K562 (cell line): ENCODE data around the gene GAB4. TPM values are rescaled to one million over a fixed set of nuclear protein-coding genes. Genes with fewer than 3 reads are reported as not detected.

ENCODE experiments used
- ATAC-seq: fragments of 200-7000 bp; cut with Tn5 transposase; 3 replicates; pipeline ENCODE4 v1.9.1; 2020; ENCODE audit warnings: moderate library complexity
- BruUV-seq: library from RNA; stranded (reverse); fragments of 400-500 nt; replicated peaks from 2 replicates; lab custom pipeline; 2021; lab: Mats Ljungman, UMichigan
- CTCF ChIA-PET: fragments of 300-600 bp; formaldehyde crosslinking; extraction: SDS; loops from one replicate; lab custom pipeline; 2021; ENCODE audit warnings: low intra/inter-chr PET ratio; lab: Yijun Ruan, JAX
- POLR2A ChIA-PET: fragments of 300-600, 350-650 bp; sonication (Branson Sonifier 250); formaldehyde crosslinking; extraction: SDS; loops from one replicate; lab custom pipeline; 2021; ENCODE audit warnings: antibody characterized with exemption, inconsistent platforms; lab: Yijun Ruan, JAX
- DNase-seq, 4 experiments: peaks; one replicate each; pipeline versions ENCODE4 v3.0.0 to v3.0.0-alpha.2; 2011 to 2018; ENCODE audit warnings: low spot score in 3 of 4, mixed read lengths in 3 of 4; ENCODE audit errors: extremely low read depth in 1 of 4
- FAIRE-seq: peaks from 2 replicates; lab custom pipeline; 2011; peaks lifted over from hg19 to GRCh38; lab: Jason Lieb, UNC
- H2AFZ ChIP-seq: 2 replicates; pipeline ENCODE4 v1.6.0; 2011; ENCODE audit warnings: low read depth, low read length, control low read depth, inconsistent platforms
- H3K27ac ChIP-seq: fragments of 200-600 bp; 3 replicates; pipeline ENCODE4 v1.8.0; 2011; ENCODE audit warnings: low read depth, mild to moderate bottlenecking, control low read depth, inconsistent platforms, low read length, moderate library complexity, mixed read lengths; ENCODE audit errors: extremely low read depth
- H3K27me3 ChIP-seq, 2 experiments: fragments of 300-600 bp in 1 of 2; 2 replicates in 1 of 2; 3 replicates in 1 of 2; pipeline versions ENCODE4 v1.6.0 to v1.8.0; 2011; ENCODE audit warnings: inconsistent platforms in 2 of 2, low read length in 2 of 2, mild to moderate bottlenecking in 1 of 2, mixed read lengths in 1 of 2, moderate library complexity in 1 of 2; ENCODE audit not compliant: control insufficient read depth in 2 of 2, insufficient read depth in 2 of 2
- H3K36me3 ChIP-seq: fragments of 300-600 bp; 3 replicates; pipeline ENCODE4 v1.8.0; 2011; ENCODE audit warnings: mild to moderate bottlenecking, low read length, inconsistent platforms; ENCODE audit not compliant: control insufficient read depth, insufficient read depth
- H3K4me1 ChIP-seq, 2 experiments: fragments of 200-600 bp in 1 of 2; replicated peaks in 1 of 2; 2 replicates in 1 of 2; 3 replicates in 1 of 2; pipeline versions ENCODE4 v1.5.1 to v1.8.0; 2011; ENCODE audit warnings: inconsistent platforms in 2 of 2, low read length in 2 of 2, mild to moderate bottlenecking in 1 of 2, mixed read lengths in 1 of 2, moderate library complexity in 1 of 2; ENCODE audit not compliant: control insufficient read depth in 2 of 2, insufficient read depth in 2 of 2
- H3K4me2 ChIP-seq: 2 replicates; pipeline ENCODE4 v1.6.1; 2011; ENCODE audit warnings: low read length, control low read depth, inconsistent platforms, mixed read lengths; ENCODE audit not compliant: insufficient read depth
- H3K4me3 ChIP-seq: fragments of 200-600 bp; sonication (generic), shearing (Covaris generic); 2 replicates; pipeline ENCODE4 v1.5.1; 2016; ENCODE audit warnings: control low read depth, inconsistent platforms
- H3K79me2 ChIP-seq: fragments of 200-600 bp; 3 replicates; pipeline ENCODE4 v1.8.0; 2011; ENCODE audit warnings: low read length, inconsistent platforms; ENCODE audit not compliant: control insufficient read depth, insufficient read depth
- H3K9ac ChIP-seq, 2 experiments: 2 replicates each; pipeline versions ENCODE4 v1.6.0 to v1.6.1; 2011; ENCODE audit warnings: low read depth in 2 of 2, low read length in 2 of 2, control low read depth in 1 of 2, inconsistent platforms in 1 of 2, mild to moderate bottlenecking in 1 of 2, mixed read lengths in 1 of 2; ENCODE audit not compliant: insufficient read depth in 1 of 2
- H3K9me1 ChIP-seq: one replicate; pipeline ENCODE4 v1.6.0; 2011; ENCODE audit warnings: inconsistent platforms, mild to moderate bottlenecking, low read length, moderate library complexity; ENCODE audit not compliant: control insufficient read depth, insufficient read depth
- H3K9me3 ChIP-seq: replicated peaks from 2 replicates; pipeline ENCODE4 v1.5.1; 2011; ENCODE audit warnings: low read depth, low read length, inconsistent platforms; ENCODE audit not compliant: control insufficient read depth, insufficient read depth
- H4K20me1 ChIP-seq: replicated peaks from 2 replicates; pipeline ENCODE4 v1.6.1; 2011; ENCODE audit warnings: low read length, inconsistent platforms, mixed read lengths; ENCODE audit not compliant: control insufficient read depth, insufficient read depth
- ASH1L ChIP-seq: fragments of 450-650 bp; IDR thresholded peaks from 2 replicates; pipeline ENCODE4 v1.6.1; 2018; ENCODE audit warnings: borderline replicate concordance, mild to moderate bottlenecking, low read depth; ENCODE audit not compliant: partially characterized antibody
- CBX2 ChIP-seq: fragments of 200-600 bp; sonication (generic); IDR thresholded peaks from one replicate; pipeline ENCODE4 v1.6.1; 2012; ENCODE audit warnings: mild to moderate bottlenecking, low read length, inconsistent platforms; ENCODE audit not compliant: insufficient read depth, poor library complexity, severe bottlenecking
- CREM ChIP-seq: IDR thresholded peaks from 2 replicates; pipeline ENCODE4 v1.6.1; 2014; ENCODE audit warnings: antibody characterized with exemption, low read depth
- GATA2 ChIP-seq: sonication (generic); formaldehyde crosslinking; IDR thresholded peaks from 2 replicates; pipeline ENCODE4 v1.4.0; 2020; ENCODE audit warnings: mild to moderate bottlenecking, missing genetic modification reagents
- HCFC1 ChIP-seq: IDR thresholded peaks from 2 replicates; pipeline ENCODE4 v1.6.1; 2012; ENCODE audit warnings: low read depth, low read length, improper control_type of control experiment
- HMG20A ChIP-seq: fragments of 450-650 bp; formaldehyde crosslinking; conservative IDR thresholded peaks from 2 replicates; pipeline ENCODE4 v1.4.0; 2020; ENCODE audit warnings: mild to moderate bottlenecking, mixed read lengths
- KHSRP ChIP-seq: fragments of 450-650 bp; IDR thresholded peaks from 2 replicates; pipeline ENCODE4 v1.6.1; 2017
- MED1 ChIP-seq: sonication (generic); formaldehyde crosslinking; IDR thresholded peaks from 2 replicates; pipeline ENCODE4 v1.8.1; 2023; ENCODE audit warnings: missing genetic modification reagents, borderline replicate concordance
- MYC ChIP-seq, 2 experiments: fragments of 250-450 bp in 1 of 2; sonication (Bioruptor Pico) in 1 of 2; IDR thresholded peaks; 2 replicates each; pipeline versions ENCODE4 v1.5.1 to v1.6.1; 2012 to 2021; ENCODE audit warnings: low read depth in 2 of 2, borderline replicate concordance in 1 of 2, improper control_type of control experiment in 1 of 2, low read length in 1 of 2, mild to moderate bottlenecking in 1 of 2, moderate library complexity in 1 of 2
- RB1 ChIP-seq: fragments of 450-650 bp; IDR thresholded peaks from 2 replicates; pipeline ENCODE4 v1.6.1; 2017; ENCODE audit warnings: low read depth, mild to moderate bottlenecking
- TAF1 ChIP-seq: IDR thresholded peaks from 2 replicates; pipeline ENCODE4 v1.6.1; 2011; ENCODE audit warnings: mild to moderate bottlenecking, low read length, moderate library complexity; ENCODE audit not compliant: insufficient read depth, control insufficient read depth, severe bottlenecking; ENCODE audit errors: extremely low read depth
- TCF7 ChIP-seq: sonication (generic); IDR thresholded peaks from 2 replicates; pipeline ENCODE4 v1.6.1; 2016; ENCODE audit warnings: antibody characterized with exemption, borderline replicate concordance
- ZNF561 ChIP-seq: fragments of 450-650 bp; formaldehyde crosslinking; conservative IDR thresholded peaks from 2 replicates; pipeline ENCODE4 v1.4.0; 2020; ENCODE audit warnings: mild to moderate bottlenecking, moderate library complexity
- WGBS: fragments of 100-300 bp; shearing (Covaris generic); methylation state at CpG from one replicate; pipeline ENCODE4 v1.1.6; 2016; ENCODE audit warnings: low coverage, mixed read lengths; ENCODE audit not compliant: insufficient coverage; ENCODE audit errors: missing lambda C conversion rate; 5-methylcytosine and 5-hydroxymethylcytosine counted together
- in situ Hi-C: fragments of 300-500 bp; cut with MboI; formaldehyde crosslinking; loops from 4 replicates; pipeline ENCODE4 v1.15.0; 2018; ENCODE audit warnings: inconsistent platforms, mixed read lengths
- intact Hi-C: fragments of 100-400 bp; cut with micrococcal nuclease; formaldehyde crosslinking; loops from 2 replicates; pipeline ENCODE4 v1.14.2; 2022
- polyA plus RNA-seq, 8 experiments: library from polyadenylated mRNA; depleted of rRNA in 4 of 8; stranded (reverse) in 5 of 8; unstranded in 3 of 8; fragments of >200 nt; fragmentation: Nextera tagmentation in 2 of 8; fragmentation: Illumina TruSeq in 1 of 8; extraction: Ambion mirVana in 2 of 8; extraction: Trizol in 1 of 8; gene quantifications; 2 replicates each; pipeline versions ENCODE4 v1.2.1 to v1.2.3, GENCODE V29; 2011 to 2014; ENCODE audit warnings: inconsistent platforms in 1 of 8, missing spikeins in 1 of 8
- total RNA-seq, 7 experiments: library from RNA; depleted of rRNA in 6 of 7; stranded (reverse); fragments of >200 nt in 6 of 7; fragmentation: Illumina TruSeq in 2 of 7; extraction: Trizol in 2 of 7; gene quantifications; 2 replicates each; pipeline versions ENCODE4 v1.2.1 to v1.2.3, GENCODE V29; 2011 to 2021; ENCODE audit warnings: low replicate concordance in 1 of 7
- TF ChIP-seq, protein P1 (sequence below): sonication (generic); formaldehyde crosslinking; IDR thresholded peaks from 2 replicates; pipeline ENCODE4 v1.8.1; 2023; ENCODE audit warnings: mild to moderate bottlenecking, missing genetic modification reagents
- TF ChIP-seq, protein P2 (sequence below): fragments of 250-450 bp; sonication (Bioruptor Pico); IDR thresholded peaks from 2 replicates; pipeline ENCODE4 v1.8.0; 2022; ENCODE audit warnings: inconsistent platforms
- TF ChIP-seq, protein P3 (sequence below): fragments of 450-650 bp; formaldehyde crosslinking; conservative IDR thresholded peaks from 2 replicates; pipeline ENCODE4 v1.4.0; 2022; ENCODE audit warnings: mild to moderate bottlenecking, missing genetic modification characterization

GAB4 gene
- total and polyA plus RNA-seq, 9 of the 15 experiments (the other 6 are each of a cell fraction or from before 2014, with no cell fraction given) = 0.04 to 0.11 (median 0.04) TPM; not detected in 6

DNA sequence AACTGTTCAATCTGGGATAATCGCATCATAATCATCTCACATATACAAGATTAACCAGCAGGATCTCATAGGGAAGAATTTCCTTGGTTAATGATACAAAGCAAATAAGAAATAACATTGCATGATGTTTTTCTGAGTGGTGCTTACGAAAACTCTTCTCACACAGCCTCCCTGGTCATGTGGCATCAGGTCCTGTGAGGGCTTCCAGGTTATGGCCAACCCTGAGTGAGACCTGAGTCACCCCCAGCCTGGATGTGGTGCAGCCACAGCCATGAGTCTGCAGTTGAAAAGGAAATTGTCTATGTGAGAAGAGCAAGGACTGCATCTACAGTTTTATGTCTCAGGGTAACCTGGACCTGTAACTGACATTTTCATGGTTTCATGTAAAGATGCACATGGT lies 92.3 kb downstream of the GAB4 start:
- Histone ChIP-seq H3K4me1 (no peaks in the 10 kb centered on the region), H3K79me2 (no peaks in the 10 kb centered on the region), H3K4me2 (no peak overlapping the region), H3K27ac (no peak overlapping the region), H3K36me3 (no peaks in the 10 kb centered on the region), H4K20me1 (no peaks in the 10 kb centered on the region), H3K9ac (no peak overlapping the region), H2AFZ (no peak overlapping the region), H3K4me3 (no peak overlapping the region)
- no TSS peak for BruUV-seq
- 0% methylated on average over 2 of the region's 2 CpGs for WGBS
- ChIA-PET CTCF (interaction anchor here (2.8 kb wide), 1 partner anchor 142 kb away, joined by 29 read pairs; no protein-coding TSS in a partner anchor), POLR2A (no interaction called here)
- DNase-seq (no peak), ATAC-seq (no peak), FAIRE-seq (no peak)
- in situ Hi-C loops (loop anchor here (10.0 kb wide), 1 partner anchor 579 kb away; no protein-coding TSS in a partner anchor), intact Hi-C loops (loop anchor here (5.0 kb wide), 2 partner anchors 257 to 587 kb away; no protein-coding TSS in a partner anchor)
- no peak for TF ChIP-seq CREM
- no peak for TF ChIP-seq KHSRP
- TF ChIP-seq, protein P1, sequence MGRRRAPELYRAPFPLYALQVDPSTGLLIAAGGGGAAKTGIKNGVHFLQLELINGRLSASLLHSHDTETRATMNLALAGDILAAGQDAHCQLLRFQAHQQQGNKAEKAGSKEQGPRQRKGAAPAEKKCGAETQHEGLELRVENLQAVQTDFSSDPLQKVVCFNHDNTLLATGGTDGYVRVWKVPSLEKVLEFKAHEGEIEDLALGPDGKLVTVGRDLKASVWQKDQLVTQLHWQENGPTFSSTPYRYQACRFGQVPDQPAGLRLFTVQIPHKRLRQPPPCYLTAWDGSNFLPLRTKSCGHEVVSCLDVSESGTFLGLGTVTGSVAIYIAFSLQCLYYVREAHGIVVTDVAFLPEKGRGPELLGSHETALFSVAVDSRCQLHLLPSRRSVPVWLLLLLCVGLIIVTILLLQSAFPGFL (CRISPR knock-in tag) = no peak
- no peak for TF ChIP-seq HCFC1
- TF ChIP-seq RB1 = no peak
- TF ChIP-seq TCF7 = no peak
- TF ChIP-seq, protein P2, sequence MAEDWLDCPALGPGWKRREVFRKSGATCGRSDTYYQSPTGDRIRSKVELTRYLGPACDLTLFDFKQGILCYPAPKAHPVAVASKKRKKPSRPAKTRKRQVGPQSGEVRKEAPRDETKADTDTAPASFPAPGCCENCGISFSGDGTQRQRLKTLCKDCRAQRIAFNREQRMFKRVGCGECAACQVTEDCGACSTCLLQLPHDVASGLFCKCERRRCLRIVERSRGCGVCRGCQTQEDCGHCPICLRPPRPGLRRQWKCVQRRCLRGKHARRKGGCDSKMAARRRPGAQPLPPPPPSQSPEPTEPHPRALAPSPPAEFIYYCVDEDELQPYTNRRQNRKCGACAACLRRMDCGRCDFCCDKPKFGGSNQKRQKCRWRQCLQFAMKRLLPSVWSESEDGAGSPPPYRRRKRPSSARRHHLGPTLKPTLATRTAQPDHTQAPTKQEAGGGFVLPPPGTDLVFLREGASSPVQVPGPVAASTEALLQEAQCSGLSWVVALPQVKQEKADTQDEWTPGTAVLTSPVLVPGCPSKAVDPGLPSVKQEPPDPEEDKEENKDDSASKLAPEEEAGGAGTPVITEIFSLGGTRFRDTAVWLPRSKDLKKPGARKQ (CRISPR knock-in tag) = no peak
- no peak for TF ChIP-seq CBX2
- TF ChIP-seq MYC (IDR thresholded peaks at IDR 0.05; ENCODE audit: low read depth, low read length) = no peak
- TF ChIP-seq MYC (CRISPR knock-in tag; IDR thresholded peaks at IDR 0.05; ENCODE audit: borderline replicate concordance, low read depth) = no peak
- TF ChIP-seq MED1 (CRISPR knock-in tag) = no peak
- TF ChIP-seq ASH1L = no peak
- TF ChIP-seq ZNF561 = no peak
- no peak for TF ChIP-seq TAF1
- TF ChIP-seq HMG20A (CRISPR knock-in tag) = no peak
- TF ChIP-seq, protein P3, sequence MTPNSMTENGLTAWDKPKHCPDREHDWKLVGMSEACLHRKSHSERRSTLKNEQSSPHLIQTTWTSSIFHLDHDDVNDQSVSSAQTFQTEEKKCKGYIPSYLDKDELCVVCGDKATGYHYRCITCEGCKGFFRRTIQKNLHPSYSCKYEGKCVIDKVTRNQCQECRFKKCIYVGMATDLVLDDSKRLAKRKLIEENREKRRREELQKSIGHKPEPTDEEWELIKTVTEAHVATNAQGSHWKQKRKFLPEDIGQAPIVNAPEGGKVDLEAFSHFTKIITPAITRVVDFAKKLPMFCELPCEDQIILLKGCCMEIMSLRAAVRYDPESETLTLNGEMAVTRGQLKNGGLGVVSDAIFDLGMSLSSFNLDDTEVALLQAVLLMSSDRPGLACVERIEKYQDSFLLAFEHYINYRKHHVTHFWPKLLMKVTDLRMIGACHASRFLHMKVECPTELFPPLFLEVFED (CRISPR knock-in tag) = no peak
- TF ChIP-seq GATA2 (CRISPR knock-in tag) = no peak
- TF ChIP-seq, all 486 proteins: peak for 0
- Histone ChIP-seq H3K9me1 (no peaks in the 10 kb centered on the region), H3K9me3 (no peaks in the 10 kb centered on the region), H3K27me3 (peaks cover 0 to 4% of the 10 kb centered on the region in 2 experiments; a peak in 1 of 5 replicates)
